GM19240 (cell line): ENCODE results near the gene IGFBP1.
"Not testable (repeated sequence)": the region's sequence is repeated elsewhere in the genome, so short reads cannot be mapped to it uniquely, and the experiment has no call there.

Experiments
- DNase-seq: peaks from one replicate; pipeline ENCODE4 v3.0.0; 2011; ENCODE audit warnings: low spot score; ENCODE audit not compliant: insufficient read length

The IGFBP1 gene

DNA sequence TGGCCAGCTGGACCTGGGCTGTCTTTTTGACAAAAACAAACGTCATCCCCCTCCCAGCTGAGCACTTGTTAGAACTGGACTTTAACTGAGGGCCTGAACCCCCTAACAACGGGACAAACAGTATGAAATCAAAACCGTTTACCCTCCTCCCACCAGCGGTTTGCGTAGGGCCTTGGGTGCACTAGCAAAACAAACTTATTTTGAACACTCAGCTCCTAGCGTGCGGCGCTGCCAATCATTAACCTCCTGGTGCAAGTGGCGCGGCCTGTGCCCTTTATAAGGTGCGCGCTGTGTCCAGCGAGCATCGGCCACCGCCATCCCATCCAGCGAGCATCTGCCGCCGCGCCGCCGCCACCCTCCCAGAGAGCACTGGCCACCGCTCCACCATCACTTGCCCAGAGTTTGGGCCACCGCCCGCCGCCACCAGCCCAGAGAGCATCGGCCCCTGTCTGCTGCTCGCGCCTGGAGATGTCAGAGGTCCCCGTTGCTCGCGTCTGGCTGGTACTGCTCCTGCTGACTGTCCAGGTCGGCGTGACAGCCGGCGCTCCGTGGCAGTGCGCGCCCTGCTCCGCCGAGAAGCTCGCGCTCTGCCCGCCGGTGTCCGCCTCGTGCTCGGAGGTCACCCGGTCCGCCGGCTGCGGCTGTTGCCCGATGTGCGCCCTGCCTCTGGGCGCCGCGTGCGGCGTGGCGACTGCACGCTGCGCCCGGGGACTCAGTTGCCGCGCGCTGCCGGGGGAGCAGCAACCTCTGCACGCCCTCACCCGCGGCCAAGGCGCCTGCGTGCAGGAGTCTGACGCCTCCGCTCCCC lies at the start of gene IGFBP1:
Gene IGFBP1 (plus strand): TSS at position 304 of the 808 bp plus-strand sequence. CDS start 165 bp downstream, at position 469.
- no peak for DNase-seq

DNA sequence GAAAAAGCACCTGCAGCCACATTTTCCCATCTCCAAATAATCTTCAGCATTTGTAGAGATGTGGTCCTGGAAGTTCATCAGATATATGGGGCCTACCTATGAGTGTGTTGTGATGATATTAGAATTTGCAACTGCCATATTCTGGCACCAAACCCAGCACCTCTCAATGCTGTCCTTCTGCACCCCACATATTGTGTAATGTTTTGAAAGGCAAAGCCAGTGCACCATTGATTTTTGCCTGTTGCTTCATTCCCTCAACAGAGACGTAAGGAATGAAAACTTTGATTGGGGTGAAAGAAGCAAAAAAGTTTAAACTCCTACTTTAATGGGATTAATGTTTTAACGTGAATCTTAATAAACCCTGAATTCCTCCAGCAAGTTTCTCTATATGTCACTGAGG lies 49.4 kb upstream of the IGFBP1 start:
- DNase-seq, result not testable (repeated sequence)

DNA sequence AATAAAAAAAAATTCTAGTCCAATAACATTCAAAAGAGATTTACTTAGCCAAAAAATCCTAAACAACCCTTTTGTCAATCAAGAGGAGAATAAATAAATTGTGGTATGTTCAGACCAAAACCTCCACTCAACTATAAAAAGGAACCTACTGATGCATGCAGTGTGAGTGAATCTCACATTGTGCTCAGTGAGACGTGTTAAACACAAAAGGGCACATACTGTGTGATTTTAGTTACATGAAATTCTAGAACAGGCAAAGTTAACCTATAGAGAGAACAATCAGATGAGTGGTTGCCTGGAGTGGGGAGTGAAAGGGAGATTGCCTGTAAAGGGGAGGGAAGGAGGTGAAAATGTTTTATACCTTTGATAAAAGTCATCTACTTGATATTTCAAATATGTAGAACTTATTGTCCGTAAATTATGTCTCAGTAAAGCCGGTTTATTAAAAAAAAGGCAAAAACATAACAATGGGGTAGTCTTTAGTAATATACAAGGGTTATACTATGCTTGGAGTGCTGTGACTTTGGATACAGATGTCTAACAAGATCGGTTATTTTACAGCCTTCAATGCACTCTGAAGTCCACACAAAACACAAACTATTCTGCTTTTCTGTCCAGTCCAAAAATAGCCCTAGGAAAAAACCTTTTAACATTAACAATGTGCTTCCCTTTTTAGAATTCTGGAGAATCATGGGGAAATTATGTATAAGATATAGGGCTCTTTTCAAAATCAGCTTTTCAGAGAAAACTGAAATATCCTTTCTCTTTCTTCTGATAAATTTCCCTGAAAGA lies 46.2 kb upstream of the IGFBP1 start:
- DNase-seq, result not testable (repeated sequence)

DNA sequence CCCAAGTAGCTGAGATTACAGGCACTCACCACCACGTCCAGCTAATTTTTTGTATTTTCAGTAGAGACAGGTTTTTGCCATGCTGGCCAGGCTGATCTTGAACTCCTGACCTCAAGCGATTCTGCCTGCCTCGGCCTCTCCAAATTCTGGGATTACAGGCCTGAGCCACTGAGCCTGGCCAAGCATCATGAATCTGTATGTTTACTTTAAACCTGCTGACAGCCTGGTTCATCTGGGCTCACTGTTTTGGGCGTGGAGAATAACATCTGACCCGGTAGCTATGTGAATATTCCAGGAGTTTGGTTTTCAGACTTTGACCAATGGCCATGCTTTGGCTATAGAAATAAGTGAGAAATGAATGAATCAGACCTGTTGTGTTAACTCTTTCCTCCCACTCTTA lies 41.8 kb upstream of the IGFBP1 start:
- not testable (repeated sequence) for DNase-seq

DNA sequence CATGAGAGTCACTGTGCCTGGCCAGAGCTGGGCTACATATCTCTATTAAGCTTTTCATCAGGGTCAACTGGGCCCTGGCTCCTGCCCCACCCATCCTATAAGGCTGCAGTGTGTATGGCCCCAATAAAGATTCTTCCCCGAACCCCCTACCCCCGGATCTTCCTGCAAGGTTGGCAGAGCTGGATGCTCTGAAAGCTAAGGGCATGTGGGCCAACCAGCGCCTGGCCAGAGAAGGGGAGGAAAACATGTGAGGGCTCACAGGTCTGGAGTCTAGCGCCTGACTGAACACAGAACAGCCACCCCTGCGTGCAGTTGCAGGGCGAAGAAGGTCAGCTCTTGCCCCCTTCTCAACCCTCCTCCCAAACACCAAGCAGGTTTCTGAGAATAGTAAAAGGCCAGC lies 39.6 kb upstream of the IGFBP1 start:
- not testable (repeated sequence) for DNase-seq

DNA sequence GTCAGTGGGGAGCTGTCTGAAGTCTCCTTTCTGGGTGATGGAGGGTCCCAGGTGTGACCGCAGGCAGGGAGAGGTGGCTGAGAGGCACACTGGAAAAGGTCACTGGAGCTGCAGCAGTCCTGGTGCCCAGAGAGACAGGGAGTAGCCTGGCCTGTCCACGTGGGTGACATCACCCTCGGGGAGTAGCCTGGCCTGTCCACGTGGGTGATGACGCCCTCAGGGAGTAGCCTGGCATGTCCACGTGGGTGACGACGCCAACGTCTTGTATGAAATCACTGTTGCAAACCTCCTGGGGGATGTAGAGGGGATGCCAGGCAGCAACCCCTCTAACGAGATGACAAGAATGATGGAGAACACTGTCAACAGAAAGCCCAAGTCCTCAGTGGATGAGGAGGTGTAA lies 35.3 kb upstream of the IGFBP1 start:
- DNase-seq, result not testable (repeated sequence)

DNA sequence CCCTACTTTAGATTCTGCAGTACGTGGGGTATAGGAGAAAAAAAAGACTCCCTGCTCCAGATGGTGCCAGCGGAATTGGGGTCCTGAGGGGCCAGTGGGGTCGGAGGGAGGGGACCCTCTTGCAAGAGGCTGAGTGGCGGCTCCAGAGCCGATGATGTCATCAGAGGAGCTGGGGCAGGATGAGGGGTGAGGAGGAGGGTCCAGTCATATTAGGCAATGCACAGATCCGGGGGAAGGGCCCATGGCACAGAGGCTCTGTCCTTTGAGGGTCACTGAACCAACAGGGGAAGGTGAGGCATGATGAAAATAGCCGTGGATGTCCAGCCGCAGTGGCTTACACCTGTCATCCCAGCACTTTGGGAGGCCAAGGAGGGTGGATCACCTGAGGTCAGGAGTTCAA lies 34.8 kb upstream of the IGFBP1 start:
- DNase-seq, result not testable (repeated sequence)

DNA sequence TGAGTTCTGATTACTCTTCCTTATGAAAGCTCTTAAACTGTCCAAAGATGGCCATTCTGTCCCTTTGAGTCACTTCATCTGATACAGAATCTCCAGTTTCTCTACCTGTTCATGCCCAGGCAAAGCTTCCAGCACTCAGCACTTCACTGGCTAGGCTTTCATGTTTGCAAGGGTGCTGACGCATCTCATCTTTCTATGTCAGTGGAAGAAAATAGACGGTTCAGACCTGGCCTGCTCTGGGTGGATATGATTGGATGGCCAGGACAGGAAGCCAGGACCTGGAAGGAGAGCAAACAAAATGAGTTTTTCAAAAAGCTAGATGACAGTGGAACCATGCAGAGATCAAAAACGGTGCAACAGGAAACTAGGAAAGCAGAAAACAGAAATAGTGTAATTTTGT lies 32.6 kb upstream of the IGFBP1 start:
- DNase-seq, result not testable (repeated sequence)

DNA sequence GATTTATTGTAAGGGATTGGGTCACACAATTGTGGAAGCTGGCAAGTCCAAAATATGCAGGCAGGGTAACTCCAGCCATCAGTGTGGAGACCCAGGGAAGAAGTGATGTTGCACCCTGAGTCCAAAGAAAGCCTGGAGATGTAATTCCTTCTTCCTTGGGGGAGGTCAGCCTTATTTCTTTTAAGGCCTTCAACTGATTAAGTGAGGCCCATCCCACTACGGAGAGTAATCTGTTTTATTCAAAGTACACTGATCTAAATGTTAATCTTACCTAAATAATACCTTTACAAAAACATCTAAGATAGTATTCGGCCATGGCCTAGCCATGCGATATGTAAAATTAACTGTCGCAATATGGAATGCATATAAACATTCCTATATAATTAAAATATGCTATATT lies 31.4 kb upstream of the IGFBP1 start:
- not testable (repeated sequence) for DNase-seq

DNA sequence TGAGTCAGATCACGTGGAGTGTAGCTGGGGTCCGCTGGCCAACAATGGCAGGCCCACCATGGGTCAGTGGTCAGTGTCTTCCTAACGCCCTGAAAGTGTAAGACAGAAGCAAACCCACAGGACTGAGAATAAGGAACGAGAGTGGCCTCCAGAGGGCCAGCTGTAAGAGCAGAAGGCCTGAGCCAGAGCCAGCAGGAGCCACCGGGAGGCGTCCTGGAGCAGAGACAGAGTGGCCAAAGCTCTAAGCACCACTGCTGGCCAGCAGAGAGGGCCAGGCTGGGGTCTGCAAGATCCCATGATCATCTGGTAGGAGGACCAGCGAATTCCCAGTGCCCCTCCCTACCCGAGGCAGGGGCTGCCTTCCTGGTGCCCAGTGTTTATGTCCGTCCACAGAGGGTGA lies 24.6 kb upstream of the IGFBP1 start:
- no peak for DNase-seq

DNA sequence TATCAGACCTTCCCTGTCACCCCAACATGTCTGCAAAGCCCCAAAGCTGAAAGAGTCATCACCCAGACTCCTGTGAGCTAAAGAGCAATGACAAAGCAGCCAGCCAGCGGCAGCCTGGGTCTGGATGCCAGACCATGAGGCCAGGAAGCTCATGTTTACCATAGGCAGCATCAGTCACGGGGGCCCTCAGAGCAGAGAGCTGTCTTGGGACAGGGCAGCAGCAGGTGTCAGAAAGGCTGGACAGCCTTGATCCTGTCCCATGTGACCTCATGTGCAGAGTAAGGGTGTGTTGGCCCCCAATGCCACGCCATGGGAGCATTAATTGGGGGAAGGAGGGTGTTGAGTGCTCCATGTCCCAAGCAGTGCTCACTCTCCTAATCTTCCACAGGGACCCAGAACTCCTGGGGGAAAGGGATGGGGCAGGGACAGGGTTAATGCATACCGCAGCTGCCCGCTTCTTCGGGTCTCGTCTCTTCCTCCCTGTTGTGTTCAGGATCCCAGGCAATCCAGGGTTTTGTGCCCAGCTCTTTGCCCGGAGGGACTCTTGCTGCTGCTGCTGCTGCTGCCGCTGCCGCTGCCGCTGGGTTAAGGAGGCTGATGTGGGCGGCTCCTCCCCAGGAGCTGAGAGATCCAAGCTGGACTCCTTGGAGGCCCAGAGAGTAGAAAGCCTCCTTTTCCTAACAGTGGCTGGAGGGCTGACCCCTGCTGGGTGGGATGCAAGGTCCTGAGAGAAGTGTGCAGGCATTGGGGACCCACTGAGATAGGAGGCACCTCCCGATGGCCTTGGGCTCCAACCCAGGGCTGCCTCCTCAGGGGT lies 22.5 kb upstream of the IGFBP1 start:
- no peak for DNase-seq

DNA sequence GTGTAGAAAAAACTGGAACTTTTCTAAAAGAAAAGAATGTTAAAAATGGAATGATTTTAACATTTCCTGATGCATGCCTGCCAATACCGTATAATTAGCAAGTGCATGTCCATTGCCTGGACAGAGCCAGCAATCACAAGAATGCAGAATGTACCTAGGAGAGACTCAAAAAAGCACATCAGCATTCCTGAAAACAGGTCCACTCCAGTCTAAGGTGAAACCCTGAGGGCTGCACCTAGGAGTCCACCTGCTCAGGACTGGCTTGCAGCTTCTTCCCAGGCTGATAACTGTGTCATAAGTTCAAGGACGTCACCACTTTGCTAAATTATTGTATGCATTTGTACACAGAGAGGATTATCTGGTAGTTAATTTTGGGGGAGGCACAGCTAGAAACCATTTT lies 20.8 kb upstream of the IGFBP1 start:
- DNase-seq, result no peak

DNA sequence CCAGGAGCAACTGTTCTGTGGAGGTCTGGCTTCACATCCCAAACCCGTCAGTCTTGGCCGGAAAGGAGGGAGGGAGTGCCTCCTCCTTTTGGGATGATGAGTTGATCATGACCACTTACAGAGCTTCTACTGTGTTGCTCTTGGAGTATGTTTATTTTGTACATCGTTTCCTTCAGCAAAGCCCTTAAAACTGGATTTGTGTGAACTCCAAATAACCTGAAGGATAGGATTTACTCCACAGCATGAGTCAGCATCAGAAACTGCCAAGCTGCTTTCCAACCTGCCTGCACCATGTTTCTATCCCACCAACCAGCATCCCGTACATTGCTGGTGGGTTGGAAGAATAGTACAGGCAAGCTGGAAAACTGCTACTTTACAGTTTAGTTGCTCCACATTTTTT lies 18.9 kb upstream of the IGFBP1 start:
- no peak for DNase-seq

DNA sequence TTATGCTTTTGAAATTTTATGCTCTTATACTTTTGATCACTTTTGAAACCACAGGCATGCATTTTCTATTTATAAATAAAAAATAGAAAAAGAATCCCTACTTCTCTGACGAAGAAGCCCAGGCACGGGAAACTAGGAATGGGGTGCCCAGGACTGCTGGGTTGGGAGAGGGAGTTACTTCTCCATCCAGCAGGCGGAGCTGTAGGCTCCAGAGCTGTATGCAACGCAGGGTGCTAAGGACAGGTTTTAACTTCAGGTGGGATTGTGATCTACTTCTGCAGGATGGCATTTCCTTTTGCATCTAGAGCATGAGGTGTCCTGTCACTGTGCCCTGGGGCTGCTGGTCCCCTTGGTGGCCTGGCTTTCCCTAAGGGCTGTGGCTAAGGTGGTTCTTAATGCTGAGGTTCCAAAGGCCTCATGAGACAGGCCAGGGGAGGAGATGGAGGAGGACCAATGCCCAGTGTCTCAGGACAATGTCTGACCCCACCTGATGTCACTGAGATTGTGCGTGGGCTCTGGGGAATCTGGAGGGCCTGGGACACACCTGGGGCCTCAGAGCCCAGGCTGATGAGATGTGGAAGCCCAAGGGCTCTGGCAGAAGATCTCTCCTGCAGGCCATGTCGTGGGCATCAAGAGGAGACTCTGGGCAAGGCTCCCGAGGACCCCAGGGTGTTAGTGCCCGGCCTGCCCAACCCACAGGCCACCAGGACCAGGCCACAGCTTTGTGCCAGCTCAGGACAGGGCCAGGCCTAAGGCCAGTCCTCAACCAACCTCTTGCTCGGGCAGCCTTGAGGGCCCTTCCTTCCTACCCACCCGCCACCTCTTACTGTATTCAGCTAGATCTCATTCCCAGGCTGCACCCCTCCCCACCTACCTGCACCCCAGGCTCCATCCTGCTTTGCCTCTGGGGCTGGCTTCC lies 15.9 kb upstream of the IGFBP1 start:
- no peak for DNase-seq

DNA sequence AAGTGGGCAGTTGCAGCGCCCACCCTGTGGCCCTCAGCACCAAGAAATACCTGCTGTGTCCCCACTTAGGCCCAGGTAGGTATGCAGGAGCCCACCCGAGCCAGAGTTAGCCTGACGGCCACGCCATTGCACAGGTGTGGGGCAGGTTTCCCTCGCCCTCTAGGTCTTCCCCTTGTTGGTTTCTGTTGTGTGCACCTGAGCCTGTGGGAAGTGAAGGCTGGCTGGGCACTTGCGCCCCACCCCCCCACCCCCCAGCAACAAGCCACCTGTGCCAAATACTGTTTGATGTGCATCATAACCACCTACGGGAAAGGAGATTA lies 15.3 kb upstream of the IGFBP1 start, which contains the start of gene CCDC201:
Gene CCDC201 (minus strand): TSS at position 48 of the 320 bp plus-strand sequence. CDS start 75 bp downstream, outside the sequence.
- DNase-seq, result no peak

DNA sequence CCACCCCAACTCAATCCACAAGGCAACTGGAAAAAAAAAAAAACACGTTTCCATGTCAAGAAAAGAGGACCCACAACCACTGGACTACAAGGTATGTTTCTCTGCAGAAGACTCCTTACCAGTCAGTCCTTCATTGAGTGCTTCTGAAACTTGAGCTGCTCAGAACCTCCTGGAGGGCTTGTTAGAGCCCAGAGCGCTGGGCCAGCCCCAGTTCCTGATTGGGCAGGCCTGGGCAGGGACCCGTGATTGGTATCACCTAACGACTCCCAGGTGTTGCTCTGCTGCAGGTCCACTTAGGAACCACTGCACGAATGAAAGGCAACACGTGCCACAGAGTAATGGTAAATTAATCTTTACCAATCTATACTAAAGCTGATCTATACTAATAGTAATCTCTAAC lies 14.9 kb upstream of the IGFBP1 start:
- no peak for DNase-seq

DNA sequence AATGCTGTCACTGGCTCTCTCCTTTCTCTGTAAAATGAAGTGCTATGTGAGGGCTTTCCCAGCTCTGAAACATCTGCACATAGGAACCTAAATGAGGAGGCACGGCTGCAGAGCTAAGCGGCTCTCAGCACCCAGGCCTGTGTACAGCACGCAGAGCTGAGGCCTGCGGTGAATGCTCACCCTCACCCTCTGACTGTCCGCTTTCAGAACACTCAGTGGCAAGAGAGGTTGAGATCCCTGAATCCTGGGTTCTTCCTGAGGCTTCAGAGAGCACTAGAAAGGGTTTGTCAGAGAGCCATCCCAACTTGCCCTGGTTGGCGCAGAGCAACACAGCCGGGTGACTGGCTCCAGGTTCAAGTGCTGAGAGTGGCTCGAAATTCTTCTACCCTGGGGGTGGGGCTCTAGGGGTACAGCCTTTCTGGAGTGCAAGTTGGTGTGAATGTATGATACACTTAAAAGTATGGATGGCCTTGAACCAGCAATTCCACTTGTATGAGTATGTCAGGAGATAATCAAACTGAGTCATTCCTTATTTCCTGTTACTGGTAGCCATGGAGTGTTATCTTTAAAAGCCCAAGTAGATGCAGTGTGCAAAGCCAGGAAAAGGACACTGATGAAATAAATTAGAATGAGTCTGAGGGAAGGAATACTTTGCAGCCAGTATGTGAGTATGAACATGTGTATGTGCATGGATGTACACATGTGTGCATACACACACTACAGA lies 13.7 kb upstream of the IGFBP1 start:
- no peak for DNase-seq

DNA sequence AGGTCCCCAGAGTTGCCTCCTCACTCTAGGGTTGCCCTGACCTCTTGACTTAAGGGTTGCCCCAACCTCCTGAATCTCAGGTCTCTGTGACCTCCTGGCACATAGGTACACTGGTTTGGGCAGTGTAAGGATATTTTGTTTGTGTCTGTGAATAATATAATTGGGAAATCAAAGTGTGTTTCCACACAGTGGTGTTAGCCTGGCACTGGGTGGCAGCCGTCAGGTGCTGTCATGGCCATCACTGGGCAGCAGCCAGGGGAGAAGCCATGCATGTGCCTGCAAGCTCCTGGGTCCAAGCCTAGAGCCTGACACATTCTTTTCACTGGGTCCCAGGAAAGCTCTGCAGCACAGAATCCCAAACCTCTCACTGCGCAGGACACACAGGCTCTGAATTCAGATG lies 11.8 kb upstream of the IGFBP1 start:
- no peak for DNase-seq

DNA sequence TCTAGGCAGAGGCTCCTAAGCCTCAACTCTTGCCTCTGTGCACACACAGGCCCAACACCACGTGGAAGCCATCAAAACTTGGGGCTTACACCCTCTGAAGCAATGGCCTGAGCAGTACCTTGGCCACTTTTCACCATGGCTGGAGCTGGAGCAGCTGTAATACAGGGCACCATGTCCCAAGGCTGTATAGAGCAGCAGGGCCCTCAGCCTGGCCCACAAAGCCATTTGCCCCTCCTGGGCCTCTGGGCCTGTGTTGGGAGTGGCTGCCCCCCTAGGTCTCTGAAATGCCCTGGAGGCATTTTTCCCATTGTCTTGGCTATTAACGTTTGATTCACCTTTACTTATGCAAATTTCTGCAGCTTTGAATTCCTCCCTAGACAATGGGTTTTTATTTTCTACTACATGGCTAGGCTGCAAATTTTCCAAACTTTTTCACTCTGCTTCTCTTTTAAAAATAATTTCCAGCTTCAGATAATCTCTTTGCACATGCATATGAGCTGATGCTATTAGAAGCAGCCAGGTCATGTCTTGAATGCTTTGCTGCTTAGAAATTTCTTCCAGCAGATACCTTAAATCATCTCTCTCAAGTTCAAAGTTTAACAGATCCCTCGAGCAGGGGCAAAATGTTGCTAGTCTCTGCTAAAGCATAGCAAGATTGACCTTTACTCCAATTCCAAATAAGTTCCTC lies 9.7 kb upstream of the IGFBP1 start:
- no peak for DNase-seq
